Nephron progenitor cell (in vitro differentiated cells): ENCODE measurements around the gene TMEM182.

Source experiments
- DNase-seq: peaks from one replicate; pipeline ENCODE4 v3.0.0; 2021
- H3K27ac Mint-ChIP-seq: 2 replicates; pipeline ENCODE4 v1.8.0; 2021; ENCODE audit warnings: mild to moderate bottlenecking, moderate library complexity, mixed read lengths
- H3K27me3 Mint-ChIP-seq: 2 replicates; pipeline ENCODE4 v1.8.0; 2021; ENCODE audit warnings: mild to moderate bottlenecking, low read depth, mixed read lengths; ENCODE audit not compliant: poor library complexity
- H3K36me3 Mint-ChIP-seq: 2 replicates; pipeline ENCODE4 v1.8.0; 2021; ENCODE audit warnings: low read depth, mixed read lengths
- H3K4me1 Mint-ChIP-seq: 2 replicates; pipeline ENCODE4 v1.8.0; 2021; ENCODE audit warnings: mixed read lengths
- H3K4me3 Mint-ChIP-seq: 2 replicates; pipeline ENCODE4 v1.8.0; 2021; ENCODE audit warnings: mild to moderate bottlenecking, moderate library complexity, mixed read lengths
- H3K9me3 Mint-ChIP-seq: 2 replicates; pipeline ENCODE4 v1.8.0; 2021; ENCODE audit warnings: mild to moderate bottlenecking, moderate library complexity, mixed read lengths
- CTCF ChIP-seq: fragments of 200-600 bp; sonication (generic); IDR thresholded peaks from 2 replicates; pipeline ENCODE4 v1.5.0; 2021; ENCODE audit warnings: antibody characterized with exemption

Gene TMEM182

GRCh38 chr2:102726128-102727087 is 35.4 kb upstream of the TMEM182 start:
- DNase-seq: no peak
- Mint-ChIP-seq H3K36me3 (peaks cover 83% of the 10 kb centered on the region), H3K27me3 (no peaks in the 10 kb centered on the region), H3K27ac (peak overlapping the region; percentile 73), H3K4me3 (no peak overlapping the region), H3K4me1 (peaks cover 40% of the 10 kb centered on the region), H3K9me3 (no peaks in the 10 kb centered on the region)
- TF ChIP-seq CTCF: no peak

- peaks cover 41% of the 10 kb centered on the region for H3K4me1 Mint-ChIP-seq
- peak overlapping the region; percentile 97 for H3K4me3 Mint-ChIP-seq
- H3K27me3 Mint-ChIP-seq: no peaks in the 10 kb centered on the region
- no peak overlapping the region for H3K27ac Mint-ChIP-seq
- peaks cover 28% of the 10 kb centered on the region for H3K36me3 Mint-ChIP-seq
- no peak for TF ChIP-seq CTCF
- DNase-seq: peak; percentile 12
- H3K9me3 Mint-ChIP-seq: no peaks in the 10 kb centered on the region
Measured at GRCh38 chr2:102735416-102736109, 26.3 kb upstream of the TMEM182 start.

- peak; percentile 22 for DNase-seq
- Mint-ChIP-seq H3K27me3 (no peaks in the 10 kb centered on the region), H3K4me1 (peaks cover 45% of the 10 kb centered on the region), H3K9me3 (peaks cover 4% of the 10 kb centered on the region), H3K36me3 (peaks cover 28% of the 10 kb centered on the region), H3K27ac (peak overlapping the region; percentile 61), H3K4me3 (peak overlapping the region; percentile 97)
- no peak for TF ChIP-seq CTCF
Measured at GRCh38 chr2:102736110-102736409, 25.8 kb upstream of the TMEM182 start.

GRCh38 chr2:102736410-102737409 is 25.1 kb upstream of the TMEM182 start:
- Mint-ChIP-seq H3K4me3 (peak overlapping the region; percentile 97), H3K27ac (peak overlapping the region; percentile 61), H3K27me3 (no peaks in the 10 kb centered on the region), H3K9me3 (peaks cover 9% of the 10 kb centered on the region), H3K4me1 (peaks cover 48% of the 10 kb centered on the region), H3K36me3 (peaks cover 28% of the 10 kb centered on the region)
- no peak for TF ChIP-seq CTCF
- peak; percentile 94 for DNase-seq

- TF ChIP-seq CTCF: no peak
- Mint-ChIP-seq H3K4me1 (peaks cover 48% of the 10 kb centered on the region), H3K27me3 (no peaks in the 10 kb centered on the region), H3K36me3 (peaks cover 31% of the 10 kb centered on the region), H3K27ac (peak overlapping the region; percentile 1), H3K9me3 (peaks cover 17% of the 10 kb centered on the region), H3K4me3 (peak overlapping the region; percentile 97)
- no peak for DNase-seq
Measured at GRCh38 chr2:102737431-102737830, 24.4 kb upstream of the TMEM182 start.
